ENCODE data around the gene GPHA2. TPM values are rescaled to one million over a fixed set of nuclear protein-coding genes. Genes with fewer than 3 reads are reported as not detected.

GPHA2 gene
- total and polyA plus RNA-seq, 2 of the 13 experiments (the other 11 are each of a cell fraction or from before 2014, with no cell fraction given), result 13.0 to 19.1 TPM

DNA sequence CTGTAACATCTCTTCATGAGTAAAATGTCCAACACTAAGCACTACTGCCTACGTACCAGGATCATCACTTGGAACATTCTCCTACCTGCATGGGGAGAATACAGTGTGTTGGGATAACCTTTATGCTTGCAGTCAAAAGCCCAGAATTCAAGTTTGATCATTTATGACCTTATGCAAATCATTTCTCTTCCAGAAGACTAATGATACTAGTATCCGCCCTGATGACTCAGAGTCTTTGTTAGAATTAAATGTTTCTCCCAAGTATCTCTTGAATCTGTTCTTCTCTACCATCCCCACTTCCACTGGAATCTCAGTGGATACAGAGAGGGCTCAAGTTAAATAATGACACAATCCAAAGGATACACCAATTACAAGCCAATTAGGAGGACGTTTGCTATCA lies 23.8 kb upstream of the GPHA2 start:
- POLR2A ChIA-PET, result no interaction called here
- intact Hi-C loops (cut with micrococcal nuclease; ENCODE audit: unreplicated experiment), result no loop called here
- no peak overlapping the region for H3K27ac ChIP-seq (ENCODE audit: extremely low read length, insufficient read depth, low read length)

More for the DNA sequence above, 23.8 kb upstream of the GPHA2 start:
- DNase-seq (ENCODE audit: low spot score), result no peak
- WGBS (ENCODE audit: low lambda C conversion rate), result 38% methylated on average over 3 of the region's 3 CpGs
- CTCF ChIA-PET (ENCODE audit: low intra/inter-chr PET ratio, low total read pairs), result no interaction called here
- Histone ChIP-seq H4K20me1 (ENCODE audit: insufficient read depth, low read length) (no peaks in the 10 kb centered on the region), H3K79me2 (ENCODE audit: insufficient read depth, low read length) (no peaks in the 10 kb centered on the region), H3K9ac (ENCODE audit: insufficient read depth, low read depth, low read length) (no peak overlapping the region), H3K4me2 (ENCODE audit: low read depth, low read length) (no peak overlapping the region), H3K9me3 (ENCODE audit: low read length) (no peaks in the 10 kb centered on the region), H2AFZ (ENCODE audit: low read length) (no peak overlapping the region), H3K4me1 (ENCODE audit: insufficient read depth, low read length) (peaks cover 10% of the 10 kb centered on the region), H3K36me3 (replicated peaks in 1 of 2; ENCODE audit: control insufficient read depth in 1 of 2, insufficient read depth in 2 of 2, low read length in 2 of 2) (no peaks in the 10 kb centered on the region), H3K4me3 (replicated peaks in 1 of 3; ENCODE audit: insufficient read depth in 1 of 3, low read depth in 2 of 3, low read length in 3 of 3) (no peak overlapping the region), H3K27me3 (ENCODE audit: control insufficient read depth in 1 of 2, insufficient read depth in 2 of 2, low read length in 2 of 2) (no peaks in the 10 kb centered on the region; a peak in 1 of 5 replicates)
- FAIRE-seq, result no peak
- no peak for ATAC-seq
- in situ Hi-C loops (cut with HindIII; ENCODE audit: extremely low pct_ligation_motif_present, low pct_unique_long_range_greater_than_20kb), result no loop called here
- BruUV-seq (replicated peaks), result no TSS peak
- TF ChIP-seq GPN1 (CRISPR knock-in tag; IDR thresholded peaks at IDR 0.05; ENCODE audit: borderline replicate concordance), result no peak
- TF ChIP-seq, protein P1, sequence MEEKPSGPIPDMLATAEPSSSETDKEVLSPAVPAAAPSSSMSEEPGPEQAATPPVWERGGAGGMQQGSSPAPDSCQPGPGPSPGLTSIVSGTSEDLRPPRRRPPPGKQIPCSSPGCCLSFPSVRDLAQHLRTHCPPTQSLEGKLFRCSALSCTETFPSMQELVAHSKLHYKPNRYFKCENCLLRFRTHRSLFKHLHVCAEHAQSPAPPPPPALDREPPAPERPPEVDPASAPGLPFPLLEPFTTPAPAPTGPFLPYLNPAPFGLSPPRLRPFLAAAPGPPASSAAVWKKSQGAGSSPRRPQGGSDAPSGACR (CRISPR knock-in tag; IDR thresholded peaks at IDR 0.05), result no peak
- TF ChIP-seq PITX1 (CRISPR knock-in tag; IDR thresholded peaks at IDR 0.05), result no peak
- no peak for TF ChIP-seq ZFAT (CRISPR knock-in tag; conservative IDR thresholded peaks at IDR 0.05)
- TF ChIP-seq ZNF678 (CRISPR knock-in tag; IDR thresholded peaks at IDR 0.05), result no peak
- no peak for TF ChIP-seq HDAC6 (IDR thresholded peaks at IDR 0.05; ENCODE audit: low read depth, low read length)
- TF ChIP-seq HMG20B (CRISPR knock-in tag; conservative IDR thresholded peaks at IDR 0.05), result no peak
- TF ChIP-seq, protein P2, sequence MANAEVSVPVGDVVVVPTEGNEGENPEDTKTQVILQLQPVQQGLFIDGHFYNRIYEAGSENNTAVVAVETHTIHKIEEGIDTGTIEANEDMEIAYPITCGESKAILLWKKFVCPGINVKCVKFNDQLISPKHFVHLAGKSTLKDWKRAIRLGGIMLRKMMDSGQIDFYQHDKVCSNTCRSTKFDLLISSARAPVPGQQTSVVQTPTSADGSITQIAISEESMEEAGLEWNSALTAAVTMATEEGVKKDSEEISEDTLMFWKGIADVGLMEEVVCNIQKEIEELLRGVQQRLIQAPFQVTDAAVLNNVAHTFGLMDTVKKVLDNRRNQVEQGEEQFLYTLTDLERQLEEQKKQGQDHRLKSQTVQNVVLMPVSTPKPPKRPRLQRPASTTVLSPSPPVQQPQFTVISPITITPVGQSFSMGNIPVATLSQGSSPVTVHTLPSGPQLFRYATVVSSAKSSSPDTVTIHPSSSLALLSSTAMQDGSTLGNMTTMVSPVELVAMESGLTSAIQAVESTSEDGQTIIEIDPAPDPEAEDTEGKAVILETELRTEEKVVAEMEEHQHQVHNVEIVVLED (CRISPR knock-in tag; IDR thresholded peaks at IDR 0.05; ENCODE audit: borderline replicate concordance), result no peak
- no peak for TF ChIP-seq SKI (IDR thresholded peaks at IDR 0.05; ENCODE audit: partially characterized antibody)
- TF ChIP-seq RARA (CRISPR knock-in tag; IDR thresholded peaks at IDR 0.05), result no peak
- TF ChIP-seq IKZF4 (CRISPR knock-in tag; IDR thresholded peaks at IDR 0.05; ENCODE audit: borderline replicate concordance, low read depth, not compliant biosample characterization), result no peak
- no peak for TF ChIP-seq ZFP62 (CRISPR knock-in tag; IDR thresholded peaks at IDR 0.05)
- TF ChIP-seq RFXANK (CRISPR knock-in tag; IDR thresholded peaks at IDR 0.05), result no peak
- TF ChIP-seq, protein P3, sequence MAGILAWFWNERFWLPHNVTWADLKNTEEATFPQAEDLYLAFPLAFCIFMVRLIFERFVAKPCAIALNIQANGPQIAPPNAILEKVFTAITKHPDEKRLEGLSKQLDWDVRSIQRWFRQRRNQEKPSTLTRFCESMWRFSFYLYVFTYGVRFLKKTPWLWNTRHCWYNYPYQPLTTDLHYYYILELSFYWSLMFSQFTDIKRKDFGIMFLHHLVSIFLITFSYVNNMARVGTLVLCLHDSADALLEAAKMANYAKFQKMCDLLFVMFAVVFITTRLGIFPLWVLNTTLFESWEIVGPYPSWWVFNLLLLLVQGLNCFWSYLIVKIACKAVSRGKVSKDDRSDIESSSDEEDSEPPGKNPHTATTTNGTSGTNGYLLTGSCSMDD (CRISPR knock-in tag; IDR thresholded peaks at IDR 0.05), result no peak
- no peak for TF ChIP-seq TCF7L2 (IDR thresholded peaks at IDR 0.05; ENCODE audit: low read depth, low read length)
- no peak for TF ChIP-seq JUNB (CRISPR knock-in tag; IDR thresholded peaks at IDR 0.05; ENCODE audit: borderline replicate concordance)
- TF ChIP-seq, protein P4, sequence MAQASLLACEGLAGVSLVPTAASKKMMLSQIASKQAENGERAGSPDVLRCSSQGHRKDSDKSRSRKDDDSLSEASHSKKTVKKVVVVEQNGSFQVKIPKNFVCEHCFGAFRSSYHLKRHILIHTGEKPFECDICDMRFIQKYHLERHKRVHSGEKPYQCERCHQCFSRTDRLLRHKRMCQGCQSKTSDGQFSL (CRISPR knock-in tag; IDR thresholded peaks at IDR 0.05), result no peak
- no peak for TF ChIP-seq TGIF2 (CRISPR knock-in tag; IDR thresholded peaks at IDR 0.05)
- no peak for TF ChIP-seq KAT2B (IDR thresholded peaks at IDR 0.05; ENCODE audit: borderline replicate concordance, low read depth, low read length)
- TF ChIP-seq, protein P5, sequence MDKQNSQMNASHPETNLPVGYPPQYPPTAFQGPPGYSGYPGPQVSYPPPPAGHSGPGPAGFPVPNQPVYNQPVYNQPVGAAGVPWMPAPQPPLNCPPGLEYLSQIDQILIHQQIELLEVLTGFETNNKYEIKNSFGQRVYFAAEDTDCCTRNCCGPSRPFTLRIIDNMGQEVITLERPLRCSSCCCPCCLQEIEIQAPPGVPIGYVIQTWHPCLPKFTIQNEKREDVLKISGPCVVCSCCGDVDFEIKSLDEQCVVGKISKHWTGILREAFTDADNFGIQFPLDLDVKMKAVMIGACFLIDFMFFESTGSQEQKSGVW (CRISPR knock-in tag; IDR thresholded peaks at IDR 0.05; ENCODE audit: borderline replicate concordance), result no peak

Data from HepG2 (cell line).